ENCODE results near the gene ZNF567.

- TF ChIP-seq CTCF (IDR thresholded peaks at IDR 0.05), result no peak
- TF ChIP-seq POLR2A (IDR thresholded peaks at IDR 0.05), result no peak
Observed at GRCh38 chr19:36672368-36672767, 15.0 kb upstream of the ZNF567 start.

Measured in uterus (tissue), 2 donors.